GM19240 (cell line): ENCODE data around the gene TMEM203.
A peak's percentile ranks its signal among the peaks of the same experiment; 100 is the strongest.

Source experiments
- DNase-seq: peaks from one replicate; pipeline ENCODE4 v3.0.0; 2011; ENCODE audit warnings: low spot score; ENCODE audit not compliant: insufficient read length

Gene TMEM203

DNA sequence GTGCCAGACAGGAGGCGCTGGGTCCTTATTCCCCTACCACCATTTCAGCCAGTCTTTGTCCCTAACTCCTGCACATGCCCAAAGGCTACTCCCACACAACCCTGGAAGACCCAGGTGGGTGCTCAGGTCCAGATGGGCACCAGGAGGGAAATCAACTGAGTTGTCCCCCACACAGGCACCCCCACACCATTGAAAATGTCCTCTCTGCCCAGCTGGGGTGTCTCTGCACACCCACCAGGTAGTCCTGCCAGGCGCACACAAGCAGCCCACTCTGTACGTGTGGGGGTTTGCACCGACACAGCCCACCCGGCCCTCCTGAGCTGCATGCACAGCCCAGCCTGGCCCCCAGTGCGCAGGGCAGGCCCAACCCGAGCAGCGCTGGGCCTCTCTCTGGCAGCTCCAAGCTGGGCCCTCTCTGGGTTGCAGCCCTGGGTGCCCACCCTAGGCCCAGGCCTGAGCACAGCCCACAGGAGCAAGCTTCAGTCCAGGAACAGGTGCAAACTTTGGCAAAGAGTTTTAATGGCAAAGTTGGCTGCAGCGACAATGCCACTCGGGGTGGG, 14.4 kb upstream of the TMEM203 start:
- no peak for DNase-seq

DNA sequence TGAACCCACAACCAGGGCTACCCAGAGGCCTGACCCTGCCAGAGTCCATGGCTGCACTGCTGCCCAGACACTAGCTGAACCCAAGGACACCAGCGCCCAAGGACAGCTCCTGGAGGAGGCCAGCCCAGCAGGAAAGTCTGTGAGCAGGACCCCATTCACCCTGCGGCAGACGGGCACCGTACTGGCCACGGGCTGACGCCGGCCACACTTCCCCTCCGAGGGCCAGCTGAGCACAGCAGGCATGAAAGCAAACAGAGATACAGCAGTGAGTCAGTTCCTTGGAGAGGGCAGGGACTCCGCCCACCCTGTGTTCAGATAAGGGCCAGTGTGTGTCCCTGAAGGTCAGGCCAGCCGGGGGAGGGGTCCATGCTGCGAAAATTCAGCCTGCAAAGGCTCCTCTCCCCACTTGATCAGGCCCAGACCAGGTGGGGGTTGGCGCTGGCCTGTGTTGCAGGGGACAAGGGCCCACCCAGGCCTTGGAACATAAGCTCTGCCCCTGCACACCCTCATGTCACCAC, 13.4 kb upstream of the TMEM203 start:
- no peak for DNase-seq

DNA sequence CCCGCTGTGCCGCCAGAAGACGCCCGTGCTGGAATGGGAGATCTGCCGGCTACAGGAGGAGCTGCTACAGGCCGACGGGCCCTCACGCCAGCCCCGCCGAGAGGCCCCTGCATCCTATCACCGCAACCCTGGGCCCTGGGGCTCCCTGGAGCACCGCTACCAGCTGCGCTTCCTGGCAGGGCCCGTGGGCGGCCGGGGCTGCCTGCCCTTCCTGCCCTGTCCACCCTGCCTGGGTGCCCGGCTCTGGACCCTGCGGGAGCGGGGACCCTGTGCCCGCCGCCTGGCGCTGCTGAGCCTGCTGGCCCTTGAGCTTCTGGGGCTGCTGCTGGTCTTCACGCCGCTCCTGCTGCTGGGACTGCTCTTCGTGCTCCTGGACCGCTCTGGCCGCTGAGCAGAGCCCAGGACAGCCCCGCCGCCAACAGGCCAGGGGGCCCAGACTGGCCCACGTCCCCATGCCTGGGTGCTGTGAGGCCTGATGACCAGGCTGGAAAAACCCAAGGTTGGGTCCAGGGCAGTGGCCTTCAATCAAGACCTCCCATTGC, 12.8 kb upstream of the TMEM203 start:
- DNase-seq: no peak

- DNase-seq: no peak
These were observed 12.1 kb upstream of the TMEM203 start for GRCh38 chr9:137217276-137218211.

DNA sequence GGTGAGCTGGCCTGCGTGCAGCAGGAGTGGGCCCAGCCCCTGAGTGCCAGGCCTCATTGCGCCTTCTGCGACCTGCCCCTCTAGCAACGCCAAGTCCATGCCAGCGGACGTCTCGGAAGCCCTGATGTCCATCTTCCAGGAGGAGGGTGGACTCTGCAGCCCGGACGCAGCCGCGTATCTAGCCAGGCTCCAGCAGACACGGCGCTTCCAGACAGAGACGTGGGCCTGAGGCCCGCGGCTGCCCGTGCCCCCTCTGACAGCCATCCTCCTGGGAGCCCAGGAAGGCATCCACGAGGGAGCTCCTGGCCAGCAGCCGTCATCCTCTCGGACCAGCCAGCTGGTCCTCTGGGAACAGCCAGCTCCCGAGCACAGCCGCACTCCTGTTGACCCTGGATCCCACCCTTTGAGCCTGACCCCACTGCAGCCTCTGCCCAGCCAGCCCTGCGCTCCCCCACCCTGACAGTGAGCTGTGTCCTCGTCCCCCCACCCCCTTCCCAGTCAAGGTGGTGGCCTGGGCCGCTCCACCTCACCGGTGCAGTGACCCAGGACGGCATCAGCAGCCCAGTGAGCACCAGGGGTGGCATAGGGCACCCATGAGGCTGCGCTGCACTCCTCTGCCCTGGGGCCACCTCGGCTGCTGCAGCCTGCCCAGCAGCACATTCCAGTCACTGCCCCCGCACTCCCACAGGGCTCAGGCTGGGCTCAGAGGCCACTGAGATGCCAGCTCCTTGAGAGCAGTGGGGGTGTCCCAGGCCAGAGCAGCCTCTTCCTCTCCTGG, 10.9 kb upstream of the TMEM203 start:
- DNase-seq: no peak

DNA sequence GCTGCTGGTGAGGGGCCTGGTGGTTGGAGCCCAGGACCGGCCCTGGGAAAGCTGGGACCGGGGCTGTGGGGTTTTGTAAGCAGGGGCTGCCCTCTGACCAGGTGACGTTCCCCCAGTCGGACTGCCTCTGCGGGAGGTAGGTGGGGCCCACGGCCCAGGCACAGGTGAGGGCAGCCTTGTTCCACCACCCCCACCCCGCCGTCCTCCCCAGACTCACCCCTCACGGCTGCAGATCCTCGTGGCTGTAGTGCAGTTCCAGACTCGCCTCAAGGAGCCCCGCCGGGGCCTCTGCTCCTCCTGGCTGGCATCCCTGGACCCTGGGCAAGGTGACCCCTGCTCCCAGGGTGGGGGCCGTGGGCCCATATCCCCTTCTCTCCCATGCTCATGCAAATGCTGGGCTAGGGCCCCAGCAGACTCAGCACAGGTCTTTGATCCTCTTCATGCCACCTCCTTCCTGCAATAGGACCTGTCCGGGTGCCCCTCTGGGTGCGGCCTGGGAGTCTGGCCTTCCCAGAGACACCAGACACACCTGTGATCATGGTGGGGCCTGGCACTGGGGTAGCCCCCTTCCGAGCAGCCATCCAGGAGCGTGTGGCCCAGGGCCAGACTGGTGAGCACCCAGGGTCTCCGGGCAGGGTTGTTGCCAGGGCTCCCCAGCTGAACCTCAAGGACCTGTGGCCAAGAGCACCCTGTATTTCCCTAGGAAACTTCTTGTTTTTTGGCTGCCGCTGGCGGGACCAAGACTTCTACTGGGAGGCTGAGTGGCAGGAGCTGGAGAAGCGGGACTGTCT, 9.9 kb upstream of the TMEM203 start:
- no peak for DNase-seq

DNA sequence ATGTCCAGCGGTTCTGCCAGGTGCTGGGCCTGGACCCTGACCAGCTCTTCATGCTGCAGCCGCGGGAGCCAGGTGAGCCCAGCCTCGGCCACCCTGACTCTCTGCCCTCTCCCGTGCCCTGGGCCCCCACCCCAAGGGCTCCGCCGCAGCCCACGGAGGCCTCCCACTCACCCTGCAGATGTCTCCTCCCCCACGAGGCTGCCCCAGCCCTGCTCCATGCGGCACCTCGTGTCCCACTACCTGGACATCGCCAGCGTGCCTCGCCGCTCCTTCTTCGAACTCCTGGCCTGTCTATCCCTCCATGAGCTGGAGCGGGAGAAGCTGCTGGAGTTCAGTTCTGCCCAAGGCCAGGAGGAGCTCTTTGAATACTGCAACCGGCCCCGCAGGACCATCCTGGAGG, 9.2 kb upstream of the TMEM203 start:
- no peak for DNase-seq

DNA sequence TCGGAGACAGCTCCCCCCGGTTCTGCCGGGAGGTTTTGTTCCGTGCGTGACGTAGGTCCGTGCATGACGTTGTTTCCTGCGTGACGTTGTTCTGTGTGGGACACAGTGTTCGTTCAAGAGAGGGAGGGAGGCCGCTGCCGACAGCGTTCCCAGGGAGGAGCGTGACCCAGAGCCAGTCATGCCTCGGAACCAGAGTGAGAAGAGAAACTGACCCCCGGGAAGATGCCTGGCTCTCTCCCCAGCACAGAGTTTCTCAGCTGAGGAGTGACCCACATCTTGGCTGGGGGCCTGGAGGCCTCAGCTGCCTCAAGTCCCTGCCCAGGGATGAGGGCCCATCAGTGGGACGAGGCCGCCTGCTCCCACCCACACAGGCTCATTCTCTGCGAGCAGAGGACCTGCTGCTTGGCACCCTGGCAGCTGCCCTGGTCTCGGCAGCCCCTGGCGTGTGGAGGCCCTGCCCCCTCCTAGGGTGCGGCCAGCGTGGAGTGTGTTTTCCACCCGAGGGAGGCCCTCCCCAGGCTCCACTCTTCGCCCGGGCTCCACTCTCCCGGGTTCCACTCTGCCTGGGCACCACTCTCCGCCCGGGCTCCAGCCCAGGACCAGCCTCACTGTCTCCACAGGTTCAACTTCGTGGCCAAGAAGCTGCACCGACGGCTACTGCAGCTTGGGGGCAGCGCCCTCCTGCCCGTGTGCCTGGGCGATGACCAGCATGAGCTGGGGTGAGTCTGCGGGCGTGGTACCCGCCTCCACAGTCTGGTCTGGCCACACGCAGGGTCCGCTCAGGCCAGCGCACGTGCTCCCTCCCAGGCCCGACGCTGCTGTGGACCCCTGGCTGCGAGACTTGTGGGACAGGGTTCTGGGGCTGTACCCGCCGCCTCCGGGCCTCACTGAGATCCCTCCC, 8.0 kb upstream of the TMEM203 start:
- DNase-seq: no peak

DNA sequence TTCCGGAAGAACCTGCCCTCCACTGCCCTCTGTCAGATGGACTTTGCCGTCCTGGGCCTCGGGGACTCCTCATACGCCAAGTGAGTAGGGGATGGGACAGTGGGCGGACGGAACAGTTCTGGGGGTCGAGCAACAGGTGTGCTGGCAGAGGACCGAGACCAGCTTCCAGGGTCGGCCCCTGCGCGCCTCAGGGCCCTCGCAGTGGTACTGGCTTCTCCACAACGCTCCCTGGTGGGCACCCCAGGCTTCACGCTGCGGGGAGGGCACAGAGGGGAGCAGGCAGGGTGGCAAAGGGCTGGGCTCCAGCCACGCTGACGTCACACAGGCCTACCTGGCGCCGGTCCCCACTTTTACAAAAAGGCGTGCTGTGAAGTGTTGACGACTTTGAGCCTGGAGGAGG, 7.1 kb upstream of the TMEM203 start:
- no peak for DNase-seq

- DNase-seq: no peak
These were observed 6.1 kb upstream of the TMEM203 start for GRCh38 chr9:137211532-137211931.

- no peak for DNase-seq
These were observed 1.2 kb upstream of the TMEM203 start for GRCh38 chr9:137206602-137207001.

- DNase-seq: no peak
These were observed 720 bp downstream of the TMEM203 start for GRCh38 chr9:137204731-137205125.

GRCh38 chr9:137202966-137203365, 2.5 kb downstream of the TMEM203 start:
- no peak for DNase-seq

DNA sequence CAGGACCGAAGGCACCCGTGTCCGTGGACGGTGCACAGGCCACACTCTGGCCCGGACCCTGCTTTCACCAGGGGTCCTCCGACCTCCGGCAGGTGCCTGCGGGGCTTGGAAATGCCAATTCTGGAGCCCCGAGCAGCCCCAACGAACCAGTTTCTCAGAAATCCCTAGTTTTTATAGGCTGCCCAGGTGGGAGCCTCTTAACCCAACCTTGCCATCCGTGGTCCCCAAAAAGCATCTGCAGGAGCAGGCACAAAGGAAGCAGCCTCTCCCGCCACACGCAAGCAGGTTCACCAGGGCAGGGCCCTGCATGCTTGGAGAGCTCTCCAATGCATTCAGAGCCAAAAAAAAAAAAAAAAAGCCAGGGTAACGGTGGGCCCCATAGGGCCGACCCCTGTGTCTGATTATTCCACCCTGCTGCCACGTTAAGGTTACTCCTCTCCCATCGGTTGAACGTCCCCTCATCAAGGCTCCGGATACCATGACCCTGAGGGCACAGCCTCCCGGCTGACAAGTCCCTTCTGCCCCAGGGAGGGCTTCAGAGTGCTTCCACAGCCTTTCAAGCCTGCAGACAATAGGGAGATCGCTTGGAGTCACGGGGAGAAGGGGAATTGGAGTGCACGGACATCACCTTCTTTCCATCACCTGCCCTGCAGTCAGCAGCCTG, 4.1 kb downstream of the TMEM203 start:
- no peak for DNase-seq

- peak; percentile 100 for DNase-seq
These were observed 4.9 kb downstream of the TMEM203 start, which contains the start of gene TPRN for GRCh38 chr9:137200311-137201204. TSS of gene TPRN (minus strand) at chr9:137200741. CDS start at chr9:137200711, 30 bp downstream.

- DNase-seq: no peak
These were observed 5.9 kb downstream of the TMEM203 start for GRCh38 chr9:137199411-137200121.

DNA sequence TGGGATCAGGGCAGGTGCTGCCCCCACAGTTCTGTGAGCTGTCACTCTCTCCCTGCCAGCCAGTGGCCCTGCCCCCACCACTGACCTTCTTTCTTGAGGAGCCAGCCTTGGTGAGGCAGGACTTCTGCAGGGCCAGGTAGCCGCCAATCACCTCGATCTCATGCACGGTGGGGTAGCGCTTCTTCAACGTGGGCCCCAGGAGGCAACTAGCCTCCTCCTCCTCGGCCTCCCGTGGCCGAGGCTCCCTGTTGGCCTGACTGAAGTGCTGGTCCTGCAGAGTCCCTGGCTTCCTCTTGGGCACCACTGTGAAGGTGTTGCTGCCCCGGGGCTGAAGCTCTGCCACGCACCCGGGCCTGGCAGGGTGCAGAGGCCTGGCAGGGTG, 6.6 kb downstream of the TMEM203 start:
- no peak for DNase-seq
